ENCODE data around the gene MAPKAP1. TPM values are rescaled to one million over a fixed set of nuclear protein-coding genes. Genes with fewer than 3 reads are reported as not detected.

The MAPKAP1 gene
- total RNA-seq, 1 donor from 2014 or later: 81.9 TPM

DNA sequence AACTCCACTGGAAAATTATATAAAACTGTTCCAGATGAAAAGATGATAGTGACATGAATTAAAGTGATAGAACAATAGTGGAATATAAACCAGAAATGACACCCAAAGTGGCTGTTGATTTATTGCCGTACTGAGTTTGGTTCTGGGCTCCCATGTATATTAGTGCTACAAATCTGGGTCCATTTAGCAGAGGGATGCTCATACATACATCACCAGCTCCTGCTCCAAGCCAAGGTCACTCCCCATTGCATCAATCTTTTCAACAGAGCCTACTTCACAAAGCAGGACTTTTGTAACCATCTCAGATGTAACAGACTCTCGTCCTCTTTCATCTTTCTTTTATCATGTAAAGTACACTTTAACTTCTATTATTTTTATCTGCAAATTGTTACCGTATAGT is 236.8 kb downstream of the MAPKAP1 start:
- FAIRE-seq (no peak), DNase-seq (ENCODE audit: low read depth) (no peak)
- Histone ChIP-seq H3K4me3 (ENCODE audit: low read depth, low read length) (no peak overlapping the region), H3K27me3 (ENCODE audit: control insufficient read depth, insufficient read depth, low read length) (no peaks in the 10 kb centered on the region), H3K36me3 (ENCODE audit: control insufficient read depth, insufficient read depth, low read length) (peaks cover 6% of the 10 kb centered on the region)
- TF ChIP-seq, protein P1, sequence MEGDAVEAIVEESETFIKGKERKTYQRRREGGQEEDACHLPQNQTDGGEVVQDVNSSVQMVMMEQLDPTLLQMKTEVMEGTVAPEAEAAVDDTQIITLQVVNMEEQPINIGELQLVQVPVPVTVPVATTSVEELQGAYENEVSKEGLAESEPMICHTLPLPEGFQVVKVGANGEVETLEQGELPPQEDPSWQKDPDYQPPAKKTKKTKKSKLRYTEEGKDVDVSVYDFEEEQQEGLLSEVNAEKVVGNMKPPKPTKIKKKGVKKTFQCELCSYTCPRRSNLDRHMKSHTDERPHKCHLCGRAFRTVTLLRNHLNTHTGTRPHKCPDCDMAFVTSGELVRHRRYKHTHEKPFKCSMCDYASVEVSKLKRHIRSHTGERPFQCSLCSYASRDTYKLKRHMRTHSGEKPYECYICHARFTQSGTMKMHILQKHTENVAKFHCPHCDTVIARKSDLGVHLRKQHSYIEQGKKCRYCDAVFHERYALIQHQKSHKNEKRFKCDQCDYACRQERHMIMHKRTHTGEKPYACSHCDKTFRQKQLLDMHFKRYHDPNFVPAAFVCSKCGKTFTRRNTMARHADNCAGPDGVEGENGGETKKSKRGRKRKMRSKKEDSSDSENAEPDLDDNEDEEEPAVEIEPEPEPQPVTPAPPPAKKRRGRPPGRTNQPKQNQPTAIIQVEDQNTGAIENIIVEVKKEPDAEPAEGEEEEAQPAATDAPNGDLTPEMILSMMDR (IDR thresholded peaks at IDR 0.05; ENCODE audit: insufficient read depth, low read length, severe bottlenecking): no peak

DNA sequence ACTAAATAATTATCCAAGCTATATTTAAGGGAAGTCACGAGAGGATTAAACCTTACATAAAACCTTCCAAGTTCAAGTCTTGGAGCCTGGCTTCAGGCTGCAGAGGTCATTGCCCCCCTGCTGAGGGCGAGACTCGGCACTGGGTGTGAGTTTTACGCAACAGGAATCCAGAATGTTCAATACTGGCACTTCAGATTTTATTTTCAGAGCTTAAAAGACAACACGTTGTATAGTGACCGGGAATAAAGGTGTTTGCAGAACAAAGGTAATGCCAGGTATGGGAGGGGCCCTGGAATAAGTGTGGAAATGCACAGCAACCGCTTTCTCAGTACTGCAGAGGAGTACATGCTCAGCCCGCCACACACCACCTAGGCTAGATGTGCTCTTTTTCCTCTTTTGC is 238.4 kb downstream of the MAPKAP1 start:
- Histone ChIP-seq H3K4me3 (ENCODE audit: low read depth, low read length) (no peak overlapping the region), H3K27me3 (ENCODE audit: control insufficient read depth, insufficient read depth, low read length) (no peaks in the 10 kb centered on the region), H3K36me3 (ENCODE audit: control insufficient read depth, insufficient read depth, low read length) (peaks cover 6% of the 10 kb centered on the region)
- TF ChIP-seq, protein P1 (IDR thresholded peaks at IDR 0.05; ENCODE audit: insufficient read depth, low read length, severe bottlenecking): no peak
- FAIRE-seq (no peak), DNase-seq (ENCODE audit: low read depth) (no peak)

DNA sequence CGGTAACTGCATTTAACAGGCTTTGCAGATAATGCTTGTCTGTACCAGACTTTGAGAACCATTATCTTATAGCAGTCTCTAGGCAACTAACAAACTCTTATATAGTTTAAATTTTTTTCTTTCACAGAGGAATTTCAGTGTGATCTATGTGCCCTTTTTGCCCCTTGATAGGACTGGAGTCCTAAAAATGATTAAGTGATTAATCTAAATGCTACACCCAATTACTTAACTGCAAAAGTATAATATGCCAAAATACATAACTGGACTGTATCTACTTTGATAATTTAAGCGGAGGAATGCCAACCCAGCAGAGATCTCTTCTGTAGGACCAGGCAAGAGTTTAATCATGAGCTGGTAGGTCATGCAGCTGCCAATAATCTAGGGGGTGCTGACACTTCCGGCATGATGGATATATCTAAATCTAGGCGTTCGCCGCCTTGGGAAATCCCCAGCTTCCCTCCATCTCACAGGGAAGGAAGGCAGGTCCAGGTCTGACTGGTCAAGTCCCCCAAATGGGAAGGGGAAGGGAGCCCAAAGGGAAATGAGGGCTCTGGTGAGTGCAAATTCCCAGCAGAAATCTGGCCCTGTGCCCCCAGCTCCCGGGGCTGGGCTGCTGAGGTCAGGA is 239.8 kb downstream of the MAPKAP1 start:
- no peak for FAIRE-seq
- TF ChIP-seq, protein P1 (IDR thresholded peaks at IDR 0.05; ENCODE audit: insufficient read depth, low read length, severe bottlenecking): no peak
- no peak overlapping the region for H3K4me3 ChIP-seq (ENCODE audit: low read depth, low read length)
- no peaks in the 10 kb centered on the region for H3K27me3 ChIP-seq (ENCODE audit: control insufficient read depth, insufficient read depth, low read length)
- peaks cover 6% of the 10 kb centered on the region for H3K36me3 ChIP-seq (ENCODE audit: control insufficient read depth, insufficient read depth, low read length)
- DNase-seq (ENCODE audit: low read depth): no peak

DNA sequence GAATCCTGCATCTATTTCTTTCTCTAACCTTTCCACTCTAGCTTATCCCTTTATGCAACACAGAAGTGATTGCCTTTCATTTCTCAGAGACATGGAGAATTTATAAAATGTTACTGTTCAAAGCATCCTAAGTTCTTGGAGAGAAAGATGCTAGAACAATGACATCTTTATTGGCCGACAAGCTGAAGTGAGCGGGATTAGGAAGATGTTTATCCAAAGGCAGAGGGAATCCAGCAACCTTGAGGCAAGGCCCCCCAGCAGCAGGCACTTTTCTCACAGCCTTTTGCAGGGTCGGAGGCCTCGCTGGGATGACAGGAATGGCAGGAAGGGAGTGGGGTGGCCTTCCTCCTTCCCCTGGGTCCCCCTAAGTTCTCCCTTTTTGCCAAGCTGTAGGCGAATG is 240.6 kb downstream of the MAPKAP1 start:
- FAIRE-seq: no peak
- peaks cover 6% of the 10 kb centered on the region for H3K36me3 ChIP-seq (ENCODE audit: control insufficient read depth, insufficient read depth, low read length)
- no peak overlapping the region for H3K4me3 ChIP-seq (ENCODE audit: low read depth, low read length)

DNA sequence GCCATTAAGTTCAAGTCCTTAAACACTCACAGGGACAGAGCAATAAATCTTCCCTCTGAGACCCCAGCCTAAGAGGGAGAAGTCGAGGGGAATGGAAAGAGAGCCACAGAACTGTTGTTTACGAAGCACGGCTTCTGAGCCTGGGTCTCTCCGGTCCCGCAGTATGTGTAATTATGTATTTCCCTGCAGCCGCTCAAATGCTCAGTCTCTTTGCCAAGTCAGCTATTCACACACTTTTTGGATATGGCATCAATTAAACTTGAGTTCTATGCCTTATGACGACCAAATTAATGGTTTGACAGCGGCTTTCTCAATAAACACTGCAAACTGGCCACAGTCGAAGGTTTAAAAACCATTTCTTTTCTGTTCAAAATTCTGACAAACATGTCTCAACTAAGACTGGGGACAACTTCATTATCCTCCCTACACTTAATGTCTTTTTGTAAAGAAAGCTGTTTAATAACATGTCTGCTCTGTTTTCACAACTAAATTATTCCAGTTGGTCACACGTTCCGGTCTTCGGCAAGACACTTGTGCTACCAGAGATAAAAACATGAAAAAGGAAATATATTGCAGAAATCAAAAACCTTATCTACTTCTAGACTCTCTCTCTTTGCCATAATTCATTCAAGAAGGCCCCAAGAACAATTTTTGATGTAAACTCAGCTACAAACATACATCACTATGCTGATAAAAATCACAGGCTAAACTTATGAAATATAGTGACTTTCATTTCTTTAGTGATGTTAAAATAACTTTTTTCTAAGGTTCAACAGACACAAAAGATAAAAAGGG is 242.2 kb downstream of the MAPKAP1 start:
- Histone ChIP-seq H3K4me3 (ENCODE audit: low read depth, low read length) (no peak overlapping the region), H3K36me3 (ENCODE audit: control insufficient read depth, insufficient read depth, low read length) (peaks cover 3% of the 10 kb centered on the region), H3K27me3 (ENCODE audit: control insufficient read depth, insufficient read depth, low read length) (no peaks in the 10 kb centered on the region)
- FAIRE-seq (no peak), DNase-seq (ENCODE audit: low read depth) (no peak)
- TF ChIP-seq, protein P1 (IDR thresholded peaks at IDR 0.05; ENCODE audit: insufficient read depth, low read length, severe bottlenecking): no peak

More for the DNA sequence above, 240.6 kb downstream of the MAPKAP1 start:
- TF ChIP-seq, protein P1 (IDR thresholded peaks at IDR 0.05; ENCODE audit: insufficient read depth, low read length, severe bottlenecking): no peak
- no peak for DNase-seq (ENCODE audit: low read depth)
- H3K27me3 ChIP-seq (ENCODE audit: control insufficient read depth, insufficient read depth, low read length): no peaks in the 10 kb centered on the region
